HG03175 (cell line): ENCODE results near the gene DDX4.

Experiments
- ATAC-seq: cut with Tn5 transposase; IDR thresholded peaks from one replicate; pipeline ENCODE4 v1.9.1; 2021; ENCODE audit warnings: mild to moderate bottlenecking, moderate library complexity; ENCODE audit not compliant: unreplicated experiment

DDX4 gene

GRCh38 chr5:55864606-55865541, 127.0 kb downstream of the DDX4 start:
- ATAC-seq: no peak

- ATAC-seq: no peak
Measured at GRCh38 chr5:55865831-55866230, 128.0 kb downstream of the DDX4 start.

DNA sequence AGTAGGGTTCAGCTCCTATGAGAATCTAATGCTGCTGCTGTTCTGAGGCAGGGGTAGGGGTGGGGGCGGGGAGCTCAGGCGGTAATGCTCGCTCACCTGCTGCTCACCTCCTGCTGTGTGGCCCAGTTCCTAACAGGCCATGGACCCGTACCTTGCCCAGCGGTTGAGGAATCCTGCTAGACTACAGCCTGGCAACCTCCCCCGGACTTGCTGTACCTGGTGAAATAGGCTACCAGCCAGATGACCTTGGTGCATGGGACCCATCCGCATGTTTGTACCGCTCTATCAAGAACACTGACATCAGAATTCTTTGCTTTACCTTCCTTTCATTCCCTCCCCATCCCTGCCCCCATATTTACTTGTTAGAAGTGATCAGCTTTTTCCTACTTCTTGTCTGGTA, 128.6 kb downstream of the DDX4 start:
- ATAC-seq: no peak
